HL-60/S4 (cell line): ENCODE results near the gene ETAA1.

Experiments used
- in situ Hi-C: fragments of 300-500 bp; cut with MboI; formaldehyde crosslinking; loops from 2 replicates; pipeline ENCODE4 v1.14.3; 2022; ENCODE audit warnings: low sequenced_read_pairs

The ETAA1 gene

DNA sequence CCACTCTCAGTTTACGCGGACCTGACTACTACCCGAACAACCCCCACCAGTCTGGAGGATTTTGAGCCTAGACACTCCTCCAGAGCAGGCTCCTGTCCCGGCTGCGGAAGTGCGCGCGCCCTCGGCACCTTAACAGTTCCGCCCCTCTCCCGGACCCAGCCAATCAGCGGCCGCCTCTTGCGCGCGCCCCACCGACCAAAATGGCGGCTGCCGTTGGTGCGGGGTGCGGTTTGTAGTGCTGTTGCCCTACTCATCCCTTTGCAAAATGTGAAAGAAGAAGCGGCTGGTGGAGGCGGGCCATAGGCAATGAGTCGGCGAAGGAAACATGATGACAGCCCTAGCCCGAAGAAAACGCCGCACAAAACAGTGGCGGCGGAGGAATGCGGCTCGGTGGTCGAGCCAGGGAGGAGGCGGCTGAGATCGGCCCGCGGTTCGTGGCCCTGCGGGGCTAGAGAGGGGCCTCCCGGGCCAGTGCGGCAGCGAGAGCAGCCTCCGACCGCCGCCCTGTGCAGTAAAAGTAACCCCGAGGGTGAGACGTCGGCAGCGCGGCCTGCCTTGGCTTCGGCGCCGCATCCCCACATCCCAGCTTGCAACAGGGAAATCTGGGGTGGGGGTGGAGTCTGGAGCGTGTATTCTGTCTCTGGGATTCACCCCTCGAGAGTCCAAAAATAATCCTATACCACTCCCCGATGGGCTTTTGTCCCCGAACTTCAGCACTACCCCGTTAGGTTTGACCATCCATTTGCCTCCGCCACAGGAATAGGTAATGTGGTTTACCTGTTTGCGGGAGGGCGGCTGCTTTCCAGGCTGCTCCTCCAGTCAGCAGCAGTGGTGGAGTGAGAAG lies at the start of gene ETAA1:
Gene ETAA1 (plus strand): TSS at position 191 of the 844 bp plus-strand sequence. CDS start 116 bp downstream, at position 307.
- in situ Hi-C loops: no loop called here

DNA sequence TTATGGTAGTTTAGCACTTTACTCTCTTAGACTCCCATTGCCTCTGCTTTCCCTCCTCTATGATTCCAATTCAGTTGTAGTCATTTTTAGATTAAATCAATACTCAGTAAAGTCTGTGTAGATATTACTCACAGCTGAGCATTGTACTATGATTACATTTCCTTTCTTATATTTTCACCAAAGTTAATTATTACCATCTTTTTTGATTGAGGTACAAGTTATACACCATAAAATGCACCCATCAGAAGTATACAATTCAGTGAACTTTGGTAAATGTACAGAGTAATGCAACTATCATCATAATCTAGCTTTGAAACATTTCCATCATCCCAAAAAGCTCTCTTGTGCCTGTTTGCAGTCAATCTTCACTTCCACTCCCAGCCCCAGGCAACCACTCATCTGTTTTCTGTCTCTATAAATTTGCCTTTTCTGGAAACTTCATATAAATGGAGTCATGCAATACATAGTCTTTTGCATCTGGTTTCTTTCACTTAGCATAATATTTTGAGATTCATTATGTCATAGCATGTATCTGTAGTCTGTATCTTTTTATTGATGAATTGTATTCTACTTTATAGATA lies 30.2 kb upstream of the ETAA1 start:
- in situ Hi-C loops: no loop called here

DNA sequence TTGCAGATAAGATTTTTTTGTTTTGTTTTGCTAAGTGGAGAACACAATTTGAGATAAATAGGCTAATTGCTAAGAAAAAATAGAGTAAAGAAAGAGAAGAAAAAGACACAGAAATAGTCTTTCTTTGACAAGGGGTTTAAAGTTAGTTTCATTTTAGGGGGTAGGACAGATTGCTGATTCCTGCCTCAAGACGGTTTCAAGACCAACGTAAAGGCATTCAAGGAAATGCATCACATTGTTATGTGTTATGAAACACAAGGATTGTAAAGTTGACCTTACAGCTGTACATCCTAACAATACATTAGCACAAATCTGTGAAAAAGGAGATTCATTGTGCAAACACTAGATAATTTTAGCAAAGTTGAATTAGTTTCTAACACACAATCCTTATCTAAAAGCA lies 22.7 kb upstream of the ETAA1 start:
- in situ Hi-C loops: no loop called here

DNA sequence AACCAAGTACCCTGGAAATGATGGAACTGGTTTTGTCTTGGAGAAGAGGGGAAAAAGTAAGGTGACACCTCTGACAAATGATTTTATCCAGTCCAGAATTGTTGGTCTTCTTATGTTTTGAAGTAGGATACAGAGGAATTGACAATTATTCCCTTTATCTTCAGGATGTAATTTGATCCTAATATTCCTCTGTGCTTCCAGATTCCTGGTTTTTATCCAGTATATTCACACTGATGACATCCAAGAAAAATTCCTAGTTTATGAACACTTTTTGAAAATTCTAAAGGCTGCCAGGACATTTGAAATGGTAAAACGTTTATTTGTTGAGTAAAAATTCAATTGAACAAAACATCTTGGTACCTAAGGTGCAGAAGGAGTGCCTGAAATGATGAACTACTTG lies 22.2 kb upstream of the ETAA1 start:
- in situ Hi-C loops: no loop called here

DNA sequence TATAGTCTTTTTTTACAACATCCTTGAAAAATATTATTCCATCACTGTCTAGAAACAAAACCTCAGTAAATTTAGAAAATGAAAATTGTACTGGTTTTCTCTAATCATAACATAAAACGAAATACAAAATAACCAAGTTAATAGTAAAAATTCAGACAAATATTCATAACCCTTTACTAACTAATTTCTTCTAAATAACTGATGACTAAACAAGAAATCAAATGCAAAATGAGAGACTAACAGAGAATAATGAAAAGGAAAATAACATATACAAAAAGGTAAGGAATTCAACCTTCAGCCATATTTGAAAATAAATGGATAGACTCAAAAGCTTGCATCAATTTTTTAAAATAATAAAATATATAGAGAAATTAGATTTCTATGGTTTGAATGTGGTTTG lies 18.6 kb upstream of the ETAA1 start:
- in situ Hi-C loops: no loop called here

DNA sequence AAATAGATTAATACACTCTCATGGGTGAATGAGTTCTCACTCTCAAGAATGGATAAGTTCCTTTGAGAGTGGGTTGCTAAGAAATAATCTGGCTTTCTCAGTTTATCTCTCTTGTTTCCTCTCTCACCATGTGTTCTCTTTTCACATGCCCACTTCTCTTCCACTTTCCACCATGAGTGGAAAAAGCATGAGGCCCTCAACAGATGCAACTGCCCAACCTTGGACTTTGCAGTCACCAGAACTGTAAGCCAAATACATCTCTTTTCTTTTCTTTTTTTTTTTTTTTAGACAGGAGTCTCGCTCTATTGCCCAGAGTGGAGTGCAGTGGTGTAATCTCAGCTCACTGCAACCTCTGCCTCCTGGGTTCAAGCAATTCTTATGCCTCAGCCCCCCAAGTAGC lies 18.1 kb upstream of the ETAA1 start:
- in situ Hi-C loops: no loop called here

DNA sequence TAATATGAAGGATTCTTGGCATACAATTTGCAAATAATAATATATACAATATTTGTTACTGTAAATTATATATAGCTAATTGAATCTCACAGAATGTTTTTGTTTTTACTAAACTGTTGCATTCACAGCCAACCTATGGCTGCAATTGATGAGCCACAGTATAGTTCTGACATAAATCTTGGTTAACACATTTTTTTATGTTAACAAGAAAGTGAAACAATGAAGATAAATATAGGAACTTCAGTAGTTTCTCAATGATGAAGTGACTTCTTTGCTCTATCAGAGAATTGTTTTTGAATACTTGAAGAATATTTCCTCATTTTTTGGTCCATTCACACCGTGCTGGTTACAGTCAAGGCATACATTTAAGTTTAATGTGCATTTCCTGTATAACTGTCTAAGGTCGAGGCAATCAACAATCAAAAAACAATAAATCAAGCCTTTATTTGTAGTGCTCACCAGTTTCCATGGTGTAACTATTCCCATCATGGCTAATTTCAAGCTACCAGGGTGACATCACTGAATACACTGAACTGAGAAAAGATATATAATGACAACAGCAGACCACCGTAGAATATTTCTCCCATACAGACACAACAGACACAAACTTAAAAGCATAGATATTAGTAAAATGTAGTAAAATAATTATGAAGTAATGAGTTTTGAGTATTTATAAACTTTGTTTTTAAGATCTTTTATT lies 12.9 kb upstream of the ETAA1 start:
- in situ Hi-C loops: no loop called here

DNA sequence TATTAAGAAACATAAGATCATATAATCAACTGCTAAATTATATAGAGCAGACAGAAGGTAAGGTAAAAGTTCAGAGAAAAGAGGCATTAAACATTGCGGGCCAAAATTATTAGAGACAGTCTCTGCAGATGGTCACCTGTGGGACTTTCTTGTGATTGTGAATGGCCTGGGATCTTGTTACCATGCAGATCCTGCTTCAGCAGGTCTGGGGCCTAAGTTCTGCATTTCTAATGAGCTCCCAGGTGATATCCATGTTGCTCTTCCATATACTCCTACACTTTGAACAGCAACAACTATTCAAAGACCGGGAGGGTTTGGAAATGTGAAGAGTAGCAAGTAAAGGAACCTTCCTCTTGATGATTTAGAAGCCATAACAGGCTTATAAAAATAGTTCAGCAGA lies 8.5 kb upstream of the ETAA1 start:
- in situ Hi-C loops: no loop called here

DNA sequence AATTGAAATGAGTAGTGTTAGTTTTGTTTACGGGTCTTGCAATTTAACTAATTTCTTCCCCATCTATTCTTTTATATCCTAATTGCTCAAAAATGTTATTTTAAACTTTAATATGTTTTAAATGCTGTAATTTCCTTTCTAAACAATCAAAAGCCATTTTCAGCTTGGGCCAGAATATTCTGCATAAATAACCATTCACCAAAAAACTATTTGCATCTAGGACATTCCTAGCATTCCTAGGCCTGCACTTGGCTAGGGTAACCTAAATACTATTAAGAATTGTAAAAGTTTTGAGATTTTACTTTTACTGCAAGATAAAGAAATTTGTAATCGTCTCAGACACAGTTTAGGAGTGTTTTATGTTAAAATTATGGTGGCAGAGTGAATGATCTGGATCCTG lies 7.8 kb upstream of the ETAA1 start:
- in situ Hi-C loops: no loop called here

DNA sequence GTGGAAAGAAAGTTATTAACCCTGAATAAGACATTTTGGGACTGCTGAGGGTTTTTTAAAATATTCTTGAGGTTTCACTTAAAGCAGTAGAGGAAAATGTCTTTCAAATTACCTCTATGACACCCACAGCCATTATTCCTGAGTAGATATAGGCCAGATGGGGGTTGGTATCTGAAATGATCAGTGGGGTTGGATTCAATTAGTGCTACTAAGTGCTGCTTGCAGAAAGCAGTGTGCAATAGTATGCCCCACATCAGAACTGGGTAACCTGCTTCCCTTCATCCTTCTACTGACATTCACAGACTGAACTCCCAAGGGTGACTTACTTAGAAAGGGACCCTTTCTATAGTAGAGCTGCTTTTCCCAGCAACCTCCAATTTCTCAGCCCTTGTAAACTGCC lies 7.3 kb upstream of the ETAA1 start:
- in situ Hi-C loops: no loop called here

DNA sequence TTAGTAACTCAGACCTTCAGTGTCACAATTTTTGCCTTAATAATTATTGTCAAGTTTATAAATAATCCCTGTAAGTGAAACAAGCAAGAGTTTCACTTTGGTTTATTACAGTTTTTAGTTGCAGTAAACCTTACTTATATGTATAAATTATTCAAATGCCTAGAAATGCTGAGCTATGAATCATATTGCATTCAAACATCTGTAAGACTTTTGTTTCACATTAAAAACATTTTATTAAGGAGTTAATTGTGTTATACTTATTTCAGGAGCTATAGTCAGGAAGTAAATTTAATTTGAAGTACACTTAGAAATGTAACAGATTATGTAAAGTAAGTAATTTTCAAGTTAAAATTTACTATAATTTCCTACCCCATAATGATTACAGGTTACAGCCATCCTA lies 3.9 kb upstream of the ETAA1 start:
- in situ Hi-C loops: no loop called here

DNA sequence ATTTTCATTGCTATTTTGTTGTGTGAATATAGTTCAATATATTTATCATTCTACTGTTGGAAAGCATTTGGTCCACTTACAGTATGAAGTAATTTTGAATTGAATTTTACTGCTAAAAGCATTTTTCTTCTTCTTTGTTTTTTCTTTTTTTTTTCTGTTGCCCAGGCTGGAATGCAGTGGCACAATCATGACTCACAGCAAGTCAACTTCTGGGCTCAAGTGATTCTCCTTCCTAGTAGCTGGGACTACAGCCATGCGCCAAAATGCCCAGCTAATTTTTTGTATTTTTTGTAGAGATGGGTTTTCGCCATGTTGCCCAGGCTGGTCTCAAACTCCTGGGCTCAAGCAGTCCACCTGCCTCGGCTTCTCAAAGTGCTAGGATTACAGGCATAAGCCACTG lies 2.4 kb upstream of the ETAA1 start:
- in situ Hi-C loops: no loop called here

DNA sequence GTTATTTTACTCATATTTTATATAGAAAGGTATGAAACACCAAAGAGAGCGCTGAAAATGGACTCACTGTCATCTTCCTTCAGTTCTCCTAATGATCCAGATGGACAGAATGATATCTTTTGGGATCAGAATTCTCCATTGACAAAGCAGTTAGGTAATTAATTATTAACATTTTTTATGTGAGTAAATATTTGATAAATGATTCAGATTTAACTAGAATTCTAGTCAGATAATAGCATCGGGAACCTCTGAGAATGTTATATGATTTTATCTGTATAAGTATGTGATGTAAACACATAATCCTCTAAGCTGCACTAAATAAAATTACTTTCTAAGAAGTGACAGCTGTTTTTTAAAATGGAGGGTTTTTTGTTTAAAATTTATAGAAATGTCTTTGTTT lies 2.0 kb downstream of the ETAA1 start:
- in situ Hi-C loops: no loop called here

DNA sequence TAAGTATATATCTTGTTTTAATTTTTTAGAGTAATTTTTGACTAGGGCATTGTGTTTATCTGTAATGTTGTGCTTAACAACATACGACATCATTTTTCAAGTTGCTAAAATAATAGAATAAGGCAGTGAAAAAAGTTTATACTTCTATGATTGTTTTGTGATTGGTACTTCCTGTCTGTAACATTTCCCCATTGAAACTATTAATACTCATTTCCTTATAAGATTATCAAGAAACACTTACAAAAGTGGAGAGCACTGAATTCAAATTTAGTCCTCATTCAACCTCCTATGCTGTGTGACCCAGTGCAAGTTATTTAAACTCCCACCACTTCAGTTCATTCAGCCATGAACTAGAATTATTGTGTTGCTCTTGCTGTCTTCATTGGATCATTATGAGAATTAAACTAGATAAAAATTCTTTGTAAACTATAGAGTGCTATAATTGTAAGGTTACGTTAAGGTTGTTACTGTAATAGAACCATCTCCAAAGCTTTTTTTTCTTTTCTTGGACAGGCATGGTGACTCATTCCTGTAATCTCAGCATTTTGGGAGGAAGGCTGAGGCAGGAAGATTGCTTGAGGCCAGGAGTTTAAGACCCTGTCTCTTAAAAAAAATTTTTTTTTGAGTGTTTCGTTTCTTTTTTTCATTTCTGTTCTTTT lies 2.8 kb downstream of the ETAA1 start:
- in situ Hi-C loops: no loop called here

DNA sequence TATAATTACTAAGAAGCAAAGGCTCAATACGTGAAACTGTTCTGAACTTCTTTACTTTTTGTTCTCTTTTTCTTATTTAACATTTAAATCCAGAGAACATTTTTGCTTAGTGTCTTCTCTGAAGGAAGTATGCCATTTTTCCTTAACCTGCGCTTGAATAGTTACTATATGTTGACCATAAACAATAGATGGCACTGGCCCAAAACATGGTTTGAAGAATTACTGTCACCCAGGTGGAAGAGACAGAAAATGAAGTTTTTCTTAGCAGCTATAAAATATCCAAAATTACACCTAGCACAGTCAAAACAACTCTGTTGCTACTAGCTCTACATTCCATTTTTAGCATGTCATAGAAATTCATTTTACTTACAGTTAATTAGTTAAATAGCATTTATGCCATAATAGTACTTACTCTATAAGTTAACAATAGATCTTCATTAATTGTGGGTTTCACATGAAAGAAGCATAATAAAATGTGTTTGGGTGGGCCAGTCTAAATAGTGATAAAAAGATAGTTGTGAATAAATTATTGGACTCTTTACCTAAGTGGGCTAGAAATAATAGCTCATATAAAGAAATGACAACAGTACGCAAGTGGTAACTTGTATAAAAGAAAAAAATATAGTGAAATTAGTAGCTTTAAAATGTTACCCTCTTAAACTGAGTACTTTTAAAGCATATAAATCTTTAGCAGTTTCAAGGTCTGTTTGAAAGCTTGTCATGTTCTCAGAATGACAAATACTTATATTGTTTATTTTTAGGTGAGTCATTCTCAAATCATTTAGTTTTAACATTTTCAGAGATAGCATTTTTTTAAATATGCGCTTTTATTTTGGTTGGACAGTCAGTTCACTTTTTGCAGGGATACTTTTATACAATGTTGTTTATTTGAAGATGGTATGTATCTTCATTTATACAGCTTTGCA lies 3.7 kb downstream of the ETAA1 start:
- in situ Hi-C loops: no loop called here

DNA sequence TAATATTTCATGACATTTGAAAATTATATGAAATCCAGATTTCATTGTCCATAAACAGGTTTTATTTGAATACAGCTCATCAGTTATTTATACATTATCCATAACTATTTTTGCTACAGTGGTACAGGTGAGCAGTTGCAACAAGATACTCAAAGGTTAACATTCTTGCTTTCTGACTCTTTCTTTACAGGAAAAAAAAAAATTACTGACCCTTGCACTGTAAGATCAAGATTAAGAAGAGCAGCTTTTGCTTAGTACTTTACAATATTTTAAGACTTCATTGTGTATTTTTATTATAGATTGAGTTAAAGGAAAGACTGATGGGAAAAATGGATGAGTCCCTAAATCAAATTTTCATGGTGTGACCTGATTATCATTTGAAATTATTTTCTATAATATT lies 11.2 kb downstream of the ETAA1 start:
- in situ Hi-C loops: no loop called here

DNA sequence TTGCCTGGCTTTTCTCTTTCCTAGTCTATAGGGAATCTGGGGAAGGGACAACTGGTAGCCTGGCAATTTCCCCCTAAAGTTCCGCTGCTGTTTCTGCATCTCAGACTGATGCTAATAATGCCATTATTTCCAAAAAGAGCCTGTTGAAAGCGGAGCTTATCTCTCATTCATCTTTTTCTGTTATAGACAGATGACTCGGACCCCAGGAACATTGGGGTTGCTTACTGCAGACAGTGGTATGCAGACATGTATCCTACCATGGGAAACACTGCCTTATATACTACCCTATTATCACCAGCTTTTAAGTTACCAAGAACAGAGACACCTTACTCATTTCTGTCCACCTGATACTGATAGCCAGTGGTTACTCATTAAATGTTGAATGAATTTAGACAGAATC lies 15.3 kb downstream of the ETAA1 start:
- in situ Hi-C loops: no loop called here

DNA sequence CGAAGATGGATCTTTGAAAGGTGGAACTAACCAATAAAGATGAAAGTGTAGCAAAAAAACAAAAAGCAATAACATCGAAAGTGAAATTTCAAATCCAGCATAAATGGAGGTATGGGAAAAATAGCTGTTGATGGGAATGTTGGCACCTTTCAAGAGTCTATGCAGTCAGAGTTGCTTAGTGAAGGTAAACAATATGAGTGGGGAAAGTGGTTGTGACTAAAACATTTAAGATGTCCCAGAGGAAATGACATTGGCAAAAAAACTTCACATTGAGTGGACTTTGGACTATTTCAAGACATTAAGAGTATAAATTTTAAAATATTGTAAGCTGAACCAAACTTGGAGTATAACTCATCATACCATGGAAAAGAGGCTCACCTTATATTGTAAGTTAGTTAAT lies 17.7 kb downstream of the ETAA1 start:
- in situ Hi-C loops: no loop called here

DNA sequence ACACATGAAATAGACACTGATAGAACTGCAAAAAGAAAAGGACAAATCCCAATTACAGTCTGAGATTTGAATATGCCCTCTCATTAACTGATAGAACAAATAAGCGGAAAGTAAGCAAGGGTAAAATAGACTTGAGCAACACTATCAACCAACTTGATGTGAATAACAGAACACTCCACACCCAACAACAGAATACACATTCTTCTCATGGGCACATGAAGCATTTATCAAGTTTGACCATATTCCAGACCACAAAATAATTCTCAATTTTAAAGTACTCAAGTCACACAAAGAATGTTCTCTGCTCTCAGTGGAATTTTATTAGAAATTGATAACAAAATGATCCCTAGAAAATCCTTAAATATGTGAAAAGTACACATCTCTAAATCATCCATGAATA lies 19.0 kb downstream of the ETAA1 start:
- in situ Hi-C loops: no loop called here

DNA sequence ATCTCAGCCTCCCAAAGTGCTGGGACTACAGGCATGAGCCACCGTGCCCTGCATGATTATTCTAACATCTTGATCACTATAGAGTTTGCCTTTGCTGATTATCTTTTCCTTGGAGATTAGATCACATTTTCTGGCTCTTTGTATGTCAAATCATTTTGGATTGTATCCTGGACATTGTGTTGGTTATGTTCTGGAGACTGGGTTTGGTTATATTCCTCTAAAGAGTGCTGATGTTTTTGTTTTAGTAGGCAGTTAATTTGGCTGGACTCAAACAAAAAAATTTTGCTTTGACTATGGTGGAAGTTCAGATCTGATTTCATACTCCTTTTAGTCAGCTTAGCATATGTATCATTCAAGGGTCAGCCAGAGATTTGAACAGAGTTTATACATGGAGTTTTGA lies 26.4 kb downstream of the ETAA1 start:
- in situ Hi-C loops: no loop called here

DNA sequence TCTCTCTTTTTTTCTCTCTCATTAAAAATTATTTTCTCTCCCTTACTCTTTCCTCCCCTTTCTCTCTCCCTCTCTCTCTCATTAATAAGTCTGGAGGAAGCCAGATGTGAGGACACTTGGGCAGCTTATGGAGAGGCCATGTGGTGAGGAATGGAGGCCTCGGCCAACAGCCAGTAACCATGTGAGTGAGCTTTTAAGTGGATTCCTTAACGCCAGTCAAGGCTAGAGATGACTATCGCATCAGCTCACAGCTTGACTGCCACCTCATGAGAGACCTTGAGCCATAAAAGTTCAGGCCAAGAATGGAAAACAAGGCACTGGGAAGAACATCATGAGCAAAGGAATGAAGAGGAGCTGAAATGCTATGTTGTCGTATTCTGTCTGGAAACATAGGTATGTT lies 39.1 kb downstream of the ETAA1 start:
- in situ Hi-C loops: no loop called here
